Activated CD8-positive, alpha-beta T cell treated with anti-CD3 and anti-CD28 coated beads for 36 hours (primary cell): ENCODE measurements around the gene RAI1. TPM values are rescaled to one million over a fixed set of nuclear protein-coding genes. Genes with fewer than 3 reads are reported as not detected.

Experiments
- ATAC-seq: fragments of 200-7000 bp; cut with Tn5 transposase; one replicate; pipeline ENCODE4 v1.10.0; 2021; ENCODE audit warnings: mild to moderate bottlenecking, moderate library complexity
- CTCF ChIA-PET: fragments of 350-600 bp; sonication (Branson Sonifier 250); formaldehyde crosslinking; loops from one replicate; lab custom pipeline; 2021; ENCODE audit warnings: antibody characterized with exemption; lab: Charles Lee
- POLR2A ChIA-PET: fragments of 350-600 bp; sonication (Branson Sonifier 250); formaldehyde crosslinking; loops from one replicate; lab custom pipeline; 2021; ENCODE audit warnings: antibody characterized with exemption; lab: Charles Lee
- DNase-seq: peaks from one replicate; pipeline ENCODE4 v3.0.0-alpha.2; 2020
- H3K27ac Mint-ChIP-seq: one replicate; pipeline ENCODE4 v1.8.0; 2021; ENCODE audit warnings: mild to moderate bottlenecking, mixed read lengths
- H3K27me3 Mint-ChIP-seq: one replicate; pipeline ENCODE4 v1.8.0; 2021; ENCODE audit warnings: mixed read lengths
- H3K36me3 Mint-ChIP-seq: one replicate; pipeline ENCODE4 v1.8.0; 2021; ENCODE audit warnings: low read depth, mixed read lengths
- H3K4me1 Mint-ChIP-seq: one replicate; pipeline ENCODE4 v1.8.0; 2021; ENCODE audit warnings: low read depth, mixed read lengths
- H3K4me3 Mint-ChIP-seq: one replicate; pipeline ENCODE4 v1.8.0; 2021; ENCODE audit warnings: mild to moderate bottlenecking, moderate library complexity, mixed read lengths
- H3K9me3 Mint-ChIP-seq: one replicate; pipeline ENCODE4 v1.8.0; 2021; ENCODE audit warnings: mixed read lengths
- intact Hi-C: fragments of 100-400 bp; cut with micrococcal nuclease; formaldehyde crosslinking; loops from one replicate; pipeline ENCODE4 v1.10.0; 2022
- total RNA-seq, 2 experiments: library from RNA; stranded (reverse); gene quantifications; one replicate each; pipeline ENCODE4 v1.2.3, GENCODE V29; 2021
- TF ChIP-seq, protein P1 (sequence below): fragments of 200-600 bp; IDR thresholded peaks from one replicate; pipeline ENCODE4 v1.8.0; 2022; ENCODE audit warnings: antibody characterized with exemption, mild to moderate bottlenecking

The RAI1 gene
- total RNA-seq, 2 experiments from 2014 or later: 18.1 to 20.3 TPM

DNA sequence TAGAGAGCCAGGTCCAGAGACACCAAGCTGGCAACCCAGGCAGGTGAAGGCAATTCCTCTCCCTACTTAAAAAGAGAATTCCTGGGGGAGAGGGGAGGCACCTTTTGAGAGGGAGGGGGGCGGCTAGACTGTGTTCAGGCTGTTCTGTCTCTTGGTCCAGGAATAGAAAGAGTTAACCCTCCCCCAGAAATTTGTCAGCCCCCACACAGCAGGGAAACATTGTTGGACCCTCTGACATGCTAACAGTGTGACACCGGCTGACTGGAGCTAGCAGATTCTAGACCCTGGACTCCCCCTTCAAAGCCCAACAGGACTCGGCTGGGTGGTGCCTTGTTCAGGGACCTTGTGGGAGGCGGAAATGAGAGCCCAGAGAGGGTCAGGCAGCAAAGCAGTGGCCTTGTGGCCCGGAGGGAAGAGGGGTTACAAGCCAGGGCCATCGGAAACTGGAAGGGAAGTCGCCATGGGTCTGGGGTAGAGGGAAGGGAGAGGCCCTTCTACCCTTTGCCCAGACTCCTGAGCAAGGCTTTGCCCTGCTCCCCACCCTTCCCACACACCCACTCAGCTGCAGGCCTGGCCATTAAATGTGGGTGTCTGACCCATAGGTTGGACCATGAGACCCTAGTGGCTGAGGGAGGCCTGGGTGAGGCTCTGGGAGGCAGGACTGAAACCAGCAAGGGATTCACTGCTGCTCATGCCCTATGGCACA, 44.6 kb downstream of the RAI1 start:
- POLR2A ChIA-PET: interaction anchor here (0.9 kb wide), 1 partner anchor 13 kb away, joined by 3 read pairs; no protein-coding TSS in a partner anchor

DNA sequence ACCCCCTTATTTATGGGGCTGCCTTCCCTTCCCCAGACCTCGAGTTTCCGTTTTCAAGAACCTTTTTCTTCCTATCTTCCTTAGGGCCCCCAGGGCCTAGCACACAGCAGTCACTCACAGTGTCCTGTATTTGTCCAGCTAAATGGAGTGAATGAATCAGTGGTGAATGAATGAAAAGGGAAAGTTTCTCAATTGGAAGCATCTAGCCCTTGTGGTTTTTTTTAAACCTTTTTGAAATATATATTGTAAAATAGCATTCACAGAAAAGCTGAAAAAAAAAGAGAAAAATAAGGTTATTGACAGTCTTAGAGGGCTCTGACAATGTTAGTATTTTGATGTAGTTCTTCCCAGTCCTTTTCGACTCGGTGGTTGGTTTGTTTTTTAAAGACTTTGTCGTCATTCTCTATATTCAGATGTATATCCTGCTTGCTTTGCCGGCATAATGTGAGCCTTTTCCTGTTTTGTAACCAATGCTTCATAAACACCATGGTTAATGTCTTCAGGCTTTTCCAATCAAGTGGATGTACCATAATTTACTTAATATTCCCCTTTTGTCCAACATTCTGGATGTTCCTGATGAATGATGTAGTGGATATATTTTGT, 45.3 kb downstream of the RAI1 start:
- DNase-seq (no peak), ATAC-seq (no peak)
- intact Hi-C loops: no loop called here
- ChIA-PET CTCF (interaction anchor here (1.0 to 1.2 kb wide), 2 partner anchors 10 to 193 kb away, joined by 4 read pairs; no protein-coding TSS in a partner anchor), POLR2A (interaction anchor here (0.7 to 0.9 kb wide), 2 partner anchors 14 to 129 kb away, joined by 3 read pairs; no protein-coding TSS in a partner anchor)
- Mint-ChIP-seq H3K4me1 (peaks cover 35% of the 10 kb centered on the region), H3K36me3 (peaks cover 3% of the 10 kb centered on the region), H3K4me3 (no peak overlapping the region), H3K9me3 (no peaks in the 10 kb centered on the region), H3K27me3 (peaks cover 8% of the 10 kb centered on the region), H3K27ac (no peak overlapping the region)
- TF ChIP-seq, protein P1, sequence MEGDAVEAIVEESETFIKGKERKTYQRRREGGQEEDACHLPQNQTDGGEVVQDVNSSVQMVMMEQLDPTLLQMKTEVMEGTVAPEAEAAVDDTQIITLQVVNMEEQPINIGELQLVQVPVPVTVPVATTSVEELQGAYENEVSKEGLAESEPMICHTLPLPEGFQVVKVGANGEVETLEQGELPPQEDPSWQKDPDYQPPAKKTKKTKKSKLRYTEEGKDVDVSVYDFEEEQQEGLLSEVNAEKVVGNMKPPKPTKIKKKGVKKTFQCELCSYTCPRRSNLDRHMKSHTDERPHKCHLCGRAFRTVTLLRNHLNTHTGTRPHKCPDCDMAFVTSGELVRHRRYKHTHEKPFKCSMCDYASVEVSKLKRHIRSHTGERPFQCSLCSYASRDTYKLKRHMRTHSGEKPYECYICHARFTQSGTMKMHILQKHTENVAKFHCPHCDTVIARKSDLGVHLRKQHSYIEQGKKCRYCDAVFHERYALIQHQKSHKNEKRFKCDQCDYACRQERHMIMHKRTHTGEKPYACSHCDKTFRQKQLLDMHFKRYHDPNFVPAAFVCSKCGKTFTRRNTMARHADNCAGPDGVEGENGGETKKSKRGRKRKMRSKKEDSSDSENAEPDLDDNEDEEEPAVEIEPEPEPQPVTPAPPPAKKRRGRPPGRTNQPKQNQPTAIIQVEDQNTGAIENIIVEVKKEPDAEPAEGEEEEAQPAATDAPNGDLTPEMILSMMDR: no peak

More for the DNA sequence above, 44.6 kb downstream of the RAI1 start:
- Mint-ChIP-seq H3K4me1 (peaks cover 38% of the 10 kb centered on the region), H3K27me3 (peaks cover 8% of the 10 kb centered on the region), H3K9me3 (no peaks in the 10 kb centered on the region), H3K36me3 (peaks cover 3% of the 10 kb centered on the region), H3K27ac (no peak overlapping the region), H3K4me3 (no peak overlapping the region)
- TF ChIP-seq, protein P1: no peak
- no peak for DNase-seq
- no peak for ATAC-seq
- intact Hi-C loops: no loop called here
- CTCF ChIA-PET: interaction anchor here (1.2 kb wide), 1 partner anchor 193 kb away, joined by 4 read pairs; no protein-coding TSS in a partner anchor

DNA sequence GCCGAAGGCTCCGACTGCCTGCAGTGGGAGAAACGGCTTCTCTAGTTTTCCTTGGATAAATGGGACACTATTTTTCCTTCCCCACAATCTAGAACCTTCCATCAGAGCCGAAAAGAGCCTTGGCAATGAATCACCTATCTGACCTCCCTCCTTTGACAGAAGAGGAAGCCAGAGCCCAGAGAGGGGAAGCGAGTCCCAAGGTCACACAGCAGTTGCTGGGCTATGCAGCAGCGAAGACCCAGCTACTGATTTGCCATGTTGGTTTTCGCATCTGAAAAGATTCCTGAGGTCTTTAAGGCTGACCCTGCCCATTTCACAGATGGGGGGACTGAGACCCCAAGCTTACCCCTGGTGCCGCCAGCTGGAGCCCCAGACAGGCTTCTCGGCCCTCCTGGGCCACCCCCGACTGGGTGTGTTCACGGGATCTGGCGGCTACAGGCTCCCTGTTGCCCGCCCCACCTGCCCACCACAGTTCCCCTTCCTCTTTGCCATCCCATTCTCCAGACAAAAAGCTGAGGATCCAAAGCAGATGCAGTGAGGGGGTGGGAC, 45.9 kb downstream of the RAI1 start:
- no peaks in the 10 kb centered on the region for H3K36me3 Mint-ChIP-seq
- intact Hi-C loops: no loop called here
- peaks cover 30% of the 10 kb centered on the region for H3K4me1 Mint-ChIP-seq
- no peak overlapping the region for H3K27ac Mint-ChIP-seq
- H3K9me3 Mint-ChIP-seq: no peaks in the 10 kb centered on the region
- peaks cover 4% of the 10 kb centered on the region for H3K27me3 Mint-ChIP-seq
- CTCF ChIA-PET: interaction anchor here (1.0 to 1.6 kb wide), 3 partner anchors 10 to 192 kb away, joined by 4 read pairs; no protein-coding TSS in a partner anchor
- no peak overlapping the region for H3K4me3 Mint-ChIP-seq
- ATAC-seq (no peak), DNase-seq (no peak)
- POLR2A ChIA-PET: interaction anchor here (0.7 to 1.2 kb wide), 2 partner anchors 45 to 129 kb away, joined by 3 read pairs; no protein-coding TSS in a partner anchor
- TF ChIP-seq, protein P1: no peak

DNA sequence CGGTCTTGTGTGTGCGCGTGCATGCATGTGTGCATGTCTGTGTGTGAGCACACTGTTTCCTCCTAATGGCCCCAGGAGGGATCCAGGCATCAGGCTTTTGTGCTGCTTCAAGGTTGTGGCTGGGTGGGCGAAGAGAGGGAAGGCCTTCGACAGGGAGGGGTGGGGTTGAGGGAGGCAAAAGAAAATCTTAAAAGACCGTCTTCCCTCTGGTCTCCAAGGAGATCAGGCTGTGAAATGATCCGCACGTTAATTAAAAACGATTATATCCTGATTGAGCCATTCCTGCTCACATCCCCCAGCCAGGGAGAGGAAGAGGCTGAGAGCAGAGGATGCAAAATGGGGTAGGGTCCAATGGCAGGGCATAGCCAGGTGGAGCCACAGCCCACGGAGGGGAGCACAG, 46.9 kb downstream of the RAI1 start:
- POLR2A ChIA-PET: interaction anchor here (1.2 kb wide), 1 partner anchor 46 kb away, joined by 3 read pairs; no protein-coding TSS in a partner anchor
- Mint-ChIP-seq H3K4me3 (no peak overlapping the region), H3K9me3 (no peaks in the 10 kb centered on the region), H3K27me3 (peaks cover 1% of the 10 kb centered on the region), H3K4me1 (peaks cover 25% of the 10 kb centered on the region), H3K27ac (no peak overlapping the region), H3K36me3 (no peaks in the 10 kb centered on the region)
- DNase-seq: no peak
- CTCF ChIA-PET: interaction anchor here (1.3 to 1.6 kb wide), 2 partner anchors 9 to 191 kb away, joined by 4 read pairs; no protein-coding TSS in a partner anchor
- intact Hi-C loops: no loop called here
- ATAC-seq: no peak
- TF ChIP-seq, protein P1: no peak
